ENCODE results near the gene MTARC2. TPM values are rescaled to one million over a fixed set of nuclear protein-coding genes. Genes with fewer than 3 reads are reported as not detected.
A peak's percentile ranks its signal among the peaks of the same experiment; 100 is the strongest.

MTARC2 gene
- total RNA-seq, 1 experiment from 2014 or later, result 12.2 TPM

- no peaks in the 10 kb centered on the region for H3K36me3 ChIP-seq (replicated peaks; ENCODE audit: control insufficient read depth, insufficient read depth, low read length)
- no peak overlapping the region for H3K4me3 ChIP-seq (ENCODE audit: insufficient read depth, low read depth, low read length)
- H3K27me3 ChIP-seq (ENCODE audit: control insufficient read depth, insufficient read depth, low read length), result no peaks in the 10 kb centered on the region; the same call in 1 of the 2 replicates
- no peak for DNase-seq
Observed at GRCh38 chr1:220742520-220742919, 5.6 kb upstream of the MTARC2 start.

GRCh38 chr1:220746851-220747250 is 1.3 kb upstream of the MTARC2 start:
- peaks cover 9% of the 10 kb centered on the region for H3K27me3 ChIP-seq (ENCODE audit: control insufficient read depth, insufficient read depth, low read length)
- no peak overlapping the region for H3K4me3 ChIP-seq (ENCODE audit: insufficient read depth, low read depth, low read length)
- H3K36me3 ChIP-seq (replicated peaks; ENCODE audit: control insufficient read depth, insufficient read depth, low read length), result no peaks in the 10 kb centered on the region
- no peak for DNase-seq

- peak; percentile 36 for DNase-seq
- peaks cover 9% of the 10 kb centered on the region for H3K27me3 ChIP-seq (ENCODE audit: control insufficient read depth, insufficient read depth, low read length)
- no peaks in the 10 kb centered on the region for H3K36me3 ChIP-seq (replicated peaks; ENCODE audit: control insufficient read depth, insufficient read depth, low read length)
- H3K4me3 ChIP-seq (ENCODE audit: insufficient read depth, low read depth, low read length), result peak overlapping the region; percentile 79
Observed at GRCh38 chr1:220747437-220748088, 559 bp upstream of the MTARC2 start.

- peaks cover 9% of the 10 kb centered on the region for H3K27me3 ChIP-seq (ENCODE audit: control insufficient read depth, insufficient read depth, low read length)
- DNase-seq, result no peak
- H3K36me3 ChIP-seq (replicated peaks; ENCODE audit: control insufficient read depth, insufficient read depth, low read length), result no peaks in the 10 kb centered on the region
- peak overlapping the region; percentile 79 for H3K4me3 ChIP-seq (ENCODE audit: insufficient read depth, low read depth, low read length)
Observed at GRCh38 chr1:220748936-220749335, 814 bp downstream of the MTARC2 start.

GRCh38 chr1:220750131-220750515 is 2.0 kb downstream of the MTARC2 start:
- no peak overlapping the region for H3K4me3 ChIP-seq (ENCODE audit: insufficient read depth, low read depth, low read length)
- DNase-seq, result no peak
- no peaks in the 10 kb centered on the region for H3K36me3 ChIP-seq (replicated peaks; ENCODE audit: control insufficient read depth, insufficient read depth, low read length)
- H3K27me3 ChIP-seq (ENCODE audit: control insufficient read depth, insufficient read depth, low read length), result peaks cover 9% of the 10 kb centered on the region

- Histone ChIP-seq H3K27me3 (ENCODE audit: control insufficient read depth, insufficient read depth, low read length) (peaks cover 9% of the 10 kb centered on the region), H3K36me3 (replicated peaks; ENCODE audit: control insufficient read depth, insufficient read depth, low read length) (no peaks in the 10 kb centered on the region; the same call in 1 of the 2 replicates), H3K4me3 (ENCODE audit: insufficient read depth, low read depth, low read length) (no peak overlapping the region)
- DNase-seq, result no peak
Observed at GRCh38 chr1:220751111-220751510, 3.0 kb downstream of the MTARC2 start.

GRCh38 chr1:220754212-220754917 is 6.2 kb downstream of the MTARC2 start:
- no peak overlapping the region for H3K4me3 ChIP-seq (ENCODE audit: insufficient read depth, low read depth, low read length)
- H3K36me3 ChIP-seq (replicated peaks; ENCODE audit: control insufficient read depth, insufficient read depth, low read length), result no peaks in the 10 kb centered on the region; the same call in 1 of the 2 replicates
- peaks cover 2% of the 10 kb centered on the region; the same call in 1 of the 2 replicates for H3K27me3 ChIP-seq (ENCODE audit: control insufficient read depth, insufficient read depth, low read length)
- no peak for DNase-seq

GRCh38 chr1:220754918-220755295 is 6.8 kb downstream of the MTARC2 start:
- no peak for DNase-seq
- Histone ChIP-seq H3K36me3 (replicated peaks; ENCODE audit: control insufficient read depth, insufficient read depth, low read length) (no peaks in the 10 kb centered on the region; the same call in 1 of the 2 replicates), H3K4me3 (ENCODE audit: insufficient read depth, low read depth, low read length) (no peak overlapping the region), H3K27me3 (ENCODE audit: control insufficient read depth, insufficient read depth, low read length) (no peaks in the 10 kb centered on the region)

- Histone ChIP-seq H3K27me3 (ENCODE audit: control insufficient read depth, insufficient read depth, low read length) (no peaks in the 10 kb centered on the region), H3K4me3 (ENCODE audit: insufficient read depth, low read depth, low read length) (no peak overlapping the region), H3K36me3 (replicated peaks; ENCODE audit: control insufficient read depth, insufficient read depth, low read length) (no peaks in the 10 kb centered on the region; the same call in 1 of the 2 replicates)
- DNase-seq, result no peak
Observed at GRCh38 chr1:220755309-220755708, 7.2 kb downstream of the MTARC2 start.

- no peak overlapping the region for H3K4me3 ChIP-seq (ENCODE audit: insufficient read depth, low read depth, low read length)
- no peaks in the 10 kb centered on the region; the same call in 1 of the 2 replicates for H3K36me3 ChIP-seq (replicated peaks; ENCODE audit: control insufficient read depth, insufficient read depth, low read length)
- H3K27me3 ChIP-seq (ENCODE audit: control insufficient read depth, insufficient read depth, low read length), result no peaks in the 10 kb centered on the region
- DNase-seq, result no peak
Observed at GRCh38 chr1:220757441-220757840, 9.3 kb downstream of the MTARC2 start.

- Histone ChIP-seq H3K27me3 (ENCODE audit: control insufficient read depth, insufficient read depth, low read length) (no peaks in the 10 kb centered on the region), H3K4me3 (ENCODE audit: insufficient read depth, low read depth, low read length) (no peak overlapping the region), H3K36me3 (replicated peaks; ENCODE audit: control insufficient read depth, insufficient read depth, low read length) (no peaks in the 10 kb centered on the region; the same call in 1 of the 2 replicates)
- no peak for DNase-seq
Observed at GRCh38 chr1:220759147-220759546, 11.0 kb downstream of the MTARC2 start.

- no peaks in the 10 kb centered on the region; the same call in 1 of the 2 replicates for H3K36me3 ChIP-seq (replicated peaks; ENCODE audit: control insufficient read depth, insufficient read depth, low read length)
- H3K4me3 ChIP-seq (ENCODE audit: insufficient read depth, low read depth, low read length), result no peak overlapping the region
- no peak for DNase-seq
- no peaks in the 10 kb centered on the region for H3K27me3 ChIP-seq (ENCODE audit: control insufficient read depth, insufficient read depth, low read length)
Observed at GRCh38 chr1:220761688-220762427, 13.7 kb downstream of the MTARC2 start.

GRCh38 chr1:220764757-220765156 is 16.6 kb downstream of the MTARC2 start:
- no peaks in the 10 kb centered on the region for H3K27me3 ChIP-seq (ENCODE audit: control insufficient read depth, insufficient read depth, low read length)
- H3K4me3 ChIP-seq (ENCODE audit: insufficient read depth, low read depth, low read length), result no peak overlapping the region
- H3K36me3 ChIP-seq (replicated peaks; ENCODE audit: control insufficient read depth, insufficient read depth, low read length), result no peaks in the 10 kb centered on the region; the same call in 1 of the 2 replicates
- DNase-seq, result no peak

GRCh38 chr1:220767312-220768125 is 19.4 kb downstream of the MTARC2 start:
- Histone ChIP-seq H3K36me3 (replicated peaks; ENCODE audit: control insufficient read depth, insufficient read depth, low read length) (no peaks in the 10 kb centered on the region; the same call in 1 of the 2 replicates), H3K27me3 (ENCODE audit: control insufficient read depth, insufficient read depth, low read length) (no peaks in the 10 kb centered on the region), H3K4me3 (ENCODE audit: insufficient read depth, low read depth, low read length) (no peak overlapping the region)
- no peak for DNase-seq

Measured in H7 (cell line).